Osteoblast (primary cell): ENCODE data around the gene KRT82. TPM values are rescaled to one million over a fixed set of nuclear protein-coding genes. Genes with fewer than 3 reads are reported as not detected.

ENCODE experiments used
- DNase-seq: peaks from one replicate; pipeline ENCODE4 v3.0.0; 2011; ENCODE audit warnings: low spot score, mixed read lengths; ENCODE audit not compliant: insufficient read length; ENCODE audit errors: missing footprints
- H2AFZ ChIP-seq: 2 replicates; pipeline ENCODE4 v1.6.0; 2011; ENCODE audit warnings: mild to moderate bottlenecking, low read length
- H3K27ac ChIP-seq: 2 replicates; pipeline ENCODE4 v1.5.1; 2011; ENCODE audit warnings: mild to moderate bottlenecking, low read depth, low read length, moderate library complexity
- H3K27me3 ChIP-seq: 2 replicates; pipeline ENCODE4 v1.6.0; 2012; ENCODE audit warnings: mild to moderate bottlenecking, control low read depth, inconsistent platforms, low read length, moderate library complexity; ENCODE audit not compliant: insufficient read depth
- H3K36me3 ChIP-seq: 2 replicates; pipeline ENCODE4 v1.5.1; 2011; ENCODE audit warnings: mild to moderate bottlenecking, low read length, control low read depth, moderate library complexity; ENCODE audit not compliant: insufficient read depth
- H3K4me1 ChIP-seq: 2 replicates; pipeline ENCODE4 v1.5.1; 2011; ENCODE audit warnings: mild to moderate bottlenecking, low read length, control low read depth, moderate library complexity; ENCODE audit not compliant: insufficient read depth
- H3K4me2 ChIP-seq: 2 replicates; pipeline ENCODE4 v1.6.0; 2011; ENCODE audit warnings: mild to moderate bottlenecking, low read length; ENCODE audit not compliant: insufficient read depth
- H3K4me3 ChIP-seq: fragments of 200-600 bp; sonication (generic); 3 replicates; pipeline ENCODE4 v1.5.1; 2012; ENCODE audit warnings: mild to moderate bottlenecking, low read length, inconsistent platforms; ENCODE audit not compliant: insufficient read depth
- H3K79me2 ChIP-seq: 2 replicates; pipeline ENCODE4 v1.6.0; 2012; ENCODE audit warnings: mild to moderate bottlenecking, low read length, control low read depth, inconsistent platforms; ENCODE audit not compliant: insufficient read depth
- H3K9me3 ChIP-seq: 2 replicates; pipeline ENCODE4 v1.5.1; 2011; ENCODE audit warnings: low read depth, low read length, control low read depth
- H4K20me1 ChIP-seq: 2 replicates; pipeline ENCODE4 v1.6.0; 2012; ENCODE audit warnings: mild to moderate bottlenecking, low read length, control low read depth; ENCODE audit not compliant: insufficient read depth
- total RNA-seq: library from RNA; depleted of rRNA; stranded (reverse); fragments of >200 nt; gene quantifications from 2 replicates; pipeline ENCODE4 v1.2.3, GENCODE V29; 2012
- TF ChIP-seq, protein P1 (sequence below): IDR thresholded peaks from 2 replicates; pipeline ENCODE4 v1.5.1; 2011; ENCODE audit warnings: mild to moderate bottlenecking, low read depth, low read length, moderate library complexity; ENCODE audit errors: extremely low read depth

KRT82 gene
- total RNA-seq, 1 donor = not detected

DNA sequence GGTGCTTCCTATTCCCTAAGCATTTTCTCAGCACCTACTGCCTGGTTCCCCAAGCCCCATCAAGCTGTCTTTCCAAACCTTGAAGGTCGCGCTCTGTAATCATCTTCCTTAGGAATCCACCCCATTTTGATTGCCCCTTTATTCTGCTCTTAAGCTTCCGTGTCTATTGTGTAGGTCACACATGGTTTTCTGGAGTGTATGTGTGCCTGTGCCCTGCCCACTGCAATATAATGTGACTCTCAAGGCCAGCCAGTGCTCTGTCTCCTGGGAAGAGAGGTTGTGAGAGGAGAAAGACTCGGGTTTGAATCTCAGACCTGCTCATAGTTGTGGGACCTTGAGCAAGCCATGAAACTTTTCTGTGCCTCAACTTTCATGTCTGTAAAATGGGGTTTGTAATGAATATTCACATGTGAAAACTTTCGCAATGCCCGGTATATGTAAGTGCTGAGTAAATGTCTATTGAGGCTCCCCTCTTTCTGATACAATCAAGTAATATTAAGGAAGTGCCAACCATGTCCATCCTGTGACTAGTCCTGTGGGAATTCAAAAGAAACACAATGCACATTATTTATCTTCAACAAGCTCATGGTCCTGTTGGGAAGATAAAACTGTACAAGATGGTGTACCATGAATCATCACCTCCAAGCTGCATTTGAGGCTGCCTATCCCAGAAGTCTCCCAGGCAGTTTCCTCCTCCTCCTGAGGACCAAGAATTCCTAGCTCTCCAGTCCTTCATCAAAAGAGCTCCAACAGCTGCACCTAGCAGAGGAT, 28.8 kb upstream of the KRT82 start:
- H3K9me3 ChIP-seq = no peaks in the 10 kb centered on the region
- no peak overlapping the region for H2AFZ ChIP-seq
- H3K36me3 ChIP-seq = no peaks in the 10 kb centered on the region
- H3K4me2 ChIP-seq = no peak overlapping the region
- H3K4me1 ChIP-seq = peaks cover 5% of the 10 kb centered on the region
- DNase-seq = no peak
- no peaks in the 10 kb centered on the region for H4K20me1 ChIP-seq
- TF ChIP-seq, protein P1, sequence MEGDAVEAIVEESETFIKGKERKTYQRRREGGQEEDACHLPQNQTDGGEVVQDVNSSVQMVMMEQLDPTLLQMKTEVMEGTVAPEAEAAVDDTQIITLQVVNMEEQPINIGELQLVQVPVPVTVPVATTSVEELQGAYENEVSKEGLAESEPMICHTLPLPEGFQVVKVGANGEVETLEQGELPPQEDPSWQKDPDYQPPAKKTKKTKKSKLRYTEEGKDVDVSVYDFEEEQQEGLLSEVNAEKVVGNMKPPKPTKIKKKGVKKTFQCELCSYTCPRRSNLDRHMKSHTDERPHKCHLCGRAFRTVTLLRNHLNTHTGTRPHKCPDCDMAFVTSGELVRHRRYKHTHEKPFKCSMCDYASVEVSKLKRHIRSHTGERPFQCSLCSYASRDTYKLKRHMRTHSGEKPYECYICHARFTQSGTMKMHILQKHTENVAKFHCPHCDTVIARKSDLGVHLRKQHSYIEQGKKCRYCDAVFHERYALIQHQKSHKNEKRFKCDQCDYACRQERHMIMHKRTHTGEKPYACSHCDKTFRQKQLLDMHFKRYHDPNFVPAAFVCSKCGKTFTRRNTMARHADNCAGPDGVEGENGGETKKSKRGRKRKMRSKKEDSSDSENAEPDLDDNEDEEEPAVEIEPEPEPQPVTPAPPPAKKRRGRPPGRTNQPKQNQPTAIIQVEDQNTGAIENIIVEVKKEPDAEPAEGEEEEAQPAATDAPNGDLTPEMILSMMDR = no peak
- H3K27me3 ChIP-seq = peaks cover 35% of the 10 kb centered on the region
- H3K27ac ChIP-seq = no peak overlapping the region
- H3K79me2 ChIP-seq = no peaks in the 10 kb centered on the region
- H3K4me3 ChIP-seq = no peak overlapping the region

DNA sequence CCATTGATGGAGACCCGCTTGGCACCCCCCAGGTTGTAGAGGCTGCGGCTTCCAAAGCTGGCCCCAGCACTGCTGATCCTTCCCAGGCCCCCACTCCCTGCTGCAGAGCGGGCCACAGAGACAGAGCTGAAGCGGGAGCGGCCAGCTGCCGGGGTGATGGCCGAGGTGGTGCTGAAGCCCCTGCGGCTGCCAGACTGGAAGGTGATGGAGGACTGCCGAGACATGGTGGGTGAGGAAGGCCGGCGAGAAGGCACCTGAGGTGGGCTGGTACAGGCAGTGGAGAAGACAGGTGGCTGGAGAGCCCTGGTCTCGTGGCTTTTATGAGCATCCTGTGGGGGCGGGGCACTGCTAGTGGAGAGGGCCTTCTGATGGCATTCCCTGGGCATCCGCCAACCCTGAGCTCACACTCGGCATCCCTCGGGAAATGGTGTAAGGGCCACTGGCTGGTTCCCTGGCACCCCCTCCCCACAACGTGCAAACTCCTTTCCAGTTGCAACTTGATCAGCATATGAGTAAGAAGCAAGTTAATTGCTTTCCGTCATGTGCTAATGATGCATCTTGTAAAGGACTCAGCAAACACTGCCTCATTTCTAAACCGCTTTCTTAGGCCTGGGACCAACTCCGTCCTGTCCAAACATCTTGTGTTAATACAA, 28.1 kb upstream of the KRT82 start, which contains the start of gene KRT75:
Gene KRT75 (minus strand): TSS at position 291 of the 653 bp plus-strand sequence. CDS start 67 bp downstream, at position 224.
- Histone ChIP-seq H2AFZ (no peak within 1 kb of the TSS), H3K4me2 (no peak within 1 kb of the TSS), H3K79me2 (no peaks in the 10 kb centered on the region), H3K36me3 (no peaks in the 10 kb centered on the region), H4K20me1 (no peaks in the 10 kb centered on the region), H3K4me3 (no peak within 1 kb of the TSS), H3K4me1 (peaks cover 5% of the 10 kb centered on the region), H3K9me3 (no peaks in the 10 kb centered on the region), H3K27me3 (peaks cover 41% of the 10 kb centered on the region), H3K27ac (no peak within 1 kb of the TSS)
- DNase-seq = no peak
- TF ChIP-seq, protein P1 = no peak

DNA sequence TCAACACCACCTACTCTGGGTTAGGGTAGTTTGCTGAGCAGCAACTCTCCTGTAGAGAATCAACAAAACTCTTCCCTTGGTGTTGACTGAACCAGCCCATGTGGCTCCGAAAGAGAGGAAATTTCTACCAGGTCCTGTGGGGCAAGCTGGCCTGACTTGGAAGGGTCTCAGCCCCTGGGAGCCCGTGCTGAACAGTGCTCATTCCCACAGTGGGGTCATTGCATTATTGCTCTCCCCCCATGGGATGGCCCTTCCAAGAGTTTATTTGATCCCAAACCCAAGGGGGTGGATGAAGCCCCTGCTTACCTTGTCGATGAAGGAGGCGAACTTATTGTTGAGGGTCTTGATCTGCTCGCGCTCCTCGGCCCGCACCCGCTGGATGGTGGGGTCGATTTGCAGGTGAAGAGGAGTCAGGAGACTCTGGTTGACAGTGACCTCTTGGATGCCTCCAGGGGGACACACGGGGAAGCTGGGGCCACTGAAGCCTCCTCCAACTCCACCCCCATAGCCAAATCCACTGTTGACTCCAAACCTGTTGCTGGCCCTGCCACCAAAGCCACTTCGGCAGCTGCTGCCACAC, 27.5 kb upstream of the KRT82 start:
- H3K9me3 ChIP-seq = no peaks in the 10 kb centered on the region
- no peaks in the 10 kb centered on the region for H3K79me2 ChIP-seq
- TF ChIP-seq, protein P1 = no peak
- no peaks in the 10 kb centered on the region for H3K36me3 ChIP-seq
- no peak overlapping the region for H3K4me2 ChIP-seq
- no peak overlapping the region for H3K4me3 ChIP-seq
- peaks cover 5% of the 10 kb centered on the region for H3K4me1 ChIP-seq
- no peak for DNase-seq
- no peaks in the 10 kb centered on the region for H4K20me1 ChIP-seq
- peaks cover 44% of the 10 kb centered on the region for H3K27me3 ChIP-seq
- no peak overlapping the region for H3K27ac ChIP-seq
- H2AFZ ChIP-seq = no peak overlapping the region
